ENCODE data around the gene ZC3HAV1.
"Not testable (repeated sequence)": the region's sequence is repeated elsewhere in the genome, so short reads cannot be mapped to it uniquely, and the experiment has no call there.

The ZC3HAV1 gene

GRCh38 chr7:139112316-139112715 lies 2.8 kb upstream of the ZC3HAV1 start:
- no peak for DNase-seq (ENCODE audit: low read depth)

GRCh38 chr7:139111811-139112301 lies 2.3 kb upstream of the ZC3HAV1 start:
- no peak for DNase-seq (ENCODE audit: low read depth)

GRCh38 chr7:139111147-139111546 lies 1.6 kb upstream of the ZC3HAV1 start:
- no peak for DNase-seq (ENCODE audit: low read depth)

GRCh38 chr7:139109983-139110411 lies 477 bp upstream of the ZC3HAV1 start:
- no peak for DNase-seq (ENCODE audit: low read depth)

GRCh38 chr7:139108266-139109187 lies 993 bp downstream of the ZC3HAV1 start:
- DNase-seq (ENCODE audit: low read depth) = no peak

- no peak for DNase-seq (ENCODE audit: low read depth)
Measured at GRCh38 chr7:139106959-139107358, 2.6 kb downstream of the ZC3HAV1 start.

GRCh38 chr7:139106227-139106626 lies 3.3 kb downstream of the ZC3HAV1 start:
- not testable (repeated sequence) for DNase-seq (ENCODE audit: low read depth)

- DNase-seq (ENCODE audit: low read depth) = no peak
Measured at GRCh38 chr7:139105484-139105883, 4.0 kb downstream of the ZC3HAV1 start.

GRCh38 chr7:139104091-139104450 lies 5.4 kb downstream of the ZC3HAV1 start:
- DNase-seq (ENCODE audit: low read depth) = no peak

- no peak for DNase-seq (ENCODE audit: low read depth)
Measured at GRCh38 chr7:139103057-139103815, 6.3 kb downstream of the ZC3HAV1 start.

GRCh38 chr7:139101637-139102158 lies 7.8 kb downstream of the ZC3HAV1 start:
- DNase-seq (ENCODE audit: low read depth) = not testable (repeated sequence)

- no peak for DNase-seq (ENCODE audit: low read depth)
Measured at GRCh38 chr7:139099172-139099947, 10.2 kb downstream of the ZC3HAV1 start.

- DNase-seq (ENCODE audit: low read depth) = peak; percentile 45
Measured at GRCh38 chr7:139095194-139095659, 14.3 kb downstream of the ZC3HAV1 start.

- no peak for DNase-seq (ENCODE audit: low read depth)
Measured at GRCh38 chr7:139094596-139094995, 14.9 kb downstream of the ZC3HAV1 start.

- no peak for DNase-seq (ENCODE audit: low read depth)
Measured at GRCh38 chr7:139094030-139094429, 15.5 kb downstream of the ZC3HAV1 start.

GRCh38 chr7:139093512-139093911 lies 16.0 kb downstream of the ZC3HAV1 start:
- DNase-seq (ENCODE audit: low read depth) = not testable (repeated sequence)

- DNase-seq (ENCODE audit: low read depth) = no peak
Measured at GRCh38 chr7:139092090-139092796, 17.3 kb downstream of the ZC3HAV1 start.

GRCh38 chr7:139091677-139091996 lies 17.9 kb downstream of the ZC3HAV1 start:
- DNase-seq (ENCODE audit: low read depth) = no peak

- DNase-seq (ENCODE audit: low read depth) = no peak
Measured at GRCh38 chr7:139089118-139089517, 20.4 kb downstream of the ZC3HAV1 start.

- DNase-seq (ENCODE audit: low read depth) = no peak
Measured at GRCh38 chr7:139088268-139088667, 21.3 kb downstream of the ZC3HAV1 start.

GRCh38 chr7:139087212-139087611 lies 22.3 kb downstream of the ZC3HAV1 start:
- DNase-seq (ENCODE audit: low read depth) = no peak
